Fibroblast of skin of back (primary cell): ENCODE measurements around the gene HTR3E.
"Not testable (repeated sequence)": the region's sequence is repeated elsewhere in the genome, so short reads cannot be mapped to it uniquely, and the experiment has no call there.

Experiments
- DNase-seq: peaks from one replicate; pipeline ENCODE4 v3.0.0-alpha.2; 2013

HTR3E gene

GRCh38 chr3:184116017-184116416 is 19.2 kb downstream of the HTR3E start:
- DNase-seq: no peak

- DNase-seq: no peak
Measured at GRCh38 chr3:184117636-184118035, 20.8 kb downstream of the HTR3E start.

GRCh38 chr3:184121031-184121430 is 24.2 kb downstream of the HTR3E start:
- DNase-seq: not testable (repeated sequence)

DNA sequence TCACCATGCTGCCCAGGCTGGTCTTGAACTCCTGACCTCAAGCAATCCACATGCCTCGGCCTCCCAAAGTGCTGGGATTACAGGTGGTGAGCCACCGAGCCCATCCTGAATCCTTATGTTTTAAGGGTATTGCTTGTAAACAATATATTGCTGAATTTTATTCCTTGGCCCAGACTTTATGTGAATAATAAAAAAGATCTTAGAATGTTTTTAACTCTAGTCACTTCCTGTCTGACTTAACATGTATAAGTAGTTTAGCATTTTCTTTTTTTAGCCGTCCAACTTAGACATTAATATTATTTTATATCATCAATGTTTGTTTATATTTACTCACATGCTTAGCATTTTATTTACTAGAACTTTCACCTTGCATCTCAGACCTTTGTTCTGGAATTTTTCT is 29.1 kb downstream of the HTR3E start:
- peak; percentile 23 for DNase-seq

DNA sequence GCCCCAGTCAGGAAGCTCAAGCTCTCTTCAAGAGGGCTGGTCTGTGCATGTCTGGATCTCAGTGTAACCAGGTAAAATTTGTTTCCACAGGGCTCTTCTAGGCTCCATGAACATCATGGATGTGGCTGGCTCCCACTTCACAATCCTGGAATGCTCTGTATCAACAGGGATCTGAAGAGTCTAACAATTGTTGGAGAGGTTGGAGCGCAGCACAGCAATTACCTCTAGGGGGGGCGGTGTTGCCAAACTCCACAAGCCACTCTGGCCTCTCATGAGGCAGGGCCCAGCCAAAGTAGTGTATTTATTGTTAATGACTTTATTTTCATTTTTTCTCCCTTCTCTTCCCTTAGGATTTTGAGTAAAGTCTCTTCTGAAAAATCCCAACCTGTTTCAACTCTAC is 32.1 kb downstream of the HTR3E start:
- peak; percentile 50 for DNase-seq

DNA sequence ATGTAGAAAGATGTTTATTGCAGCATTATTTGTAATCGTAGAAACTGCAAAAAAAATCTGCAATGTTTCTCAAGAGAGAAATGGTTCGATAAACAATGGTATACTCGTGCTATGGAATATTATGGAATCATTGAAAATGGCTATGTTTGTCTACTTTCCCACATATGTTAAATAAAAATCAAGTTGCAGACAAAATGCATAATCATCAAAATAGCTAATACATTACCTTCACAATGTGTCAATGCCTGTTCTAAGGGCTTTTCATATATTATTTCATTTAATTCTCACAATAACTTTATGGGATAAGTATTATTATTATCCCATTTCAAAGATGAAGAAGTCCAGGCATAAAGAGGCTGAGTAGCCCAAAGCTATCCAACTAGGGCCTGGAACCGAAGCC is 36.1 kb downstream of the HTR3E start:
- no peak for DNase-seq

- DNase-seq: peak; percentile 87
Measured at GRCh38 chr3:184133840-184134745, 37.2 kb downstream of the HTR3E start.

DNA sequence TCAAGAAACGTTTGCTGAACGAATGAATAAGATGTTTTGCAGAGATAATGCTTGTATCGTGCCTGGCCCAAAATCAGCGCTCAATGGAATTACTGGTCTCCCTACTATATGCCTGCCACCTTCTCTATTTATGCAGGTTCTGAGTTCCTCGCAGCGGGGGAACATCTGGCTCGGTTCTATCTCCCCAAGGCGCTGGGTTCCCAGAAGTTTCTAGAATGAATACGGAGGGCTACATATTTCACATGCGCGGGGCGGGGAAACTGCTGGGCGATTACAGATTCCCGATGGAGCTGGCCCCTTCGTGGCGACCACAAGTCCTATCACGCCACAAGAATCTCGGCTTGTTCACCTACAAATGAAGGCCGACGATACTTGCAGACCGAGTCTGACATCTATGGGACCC is 37.9 kb downstream of the HTR3E start:
- DNase-seq: no peak

DNA sequence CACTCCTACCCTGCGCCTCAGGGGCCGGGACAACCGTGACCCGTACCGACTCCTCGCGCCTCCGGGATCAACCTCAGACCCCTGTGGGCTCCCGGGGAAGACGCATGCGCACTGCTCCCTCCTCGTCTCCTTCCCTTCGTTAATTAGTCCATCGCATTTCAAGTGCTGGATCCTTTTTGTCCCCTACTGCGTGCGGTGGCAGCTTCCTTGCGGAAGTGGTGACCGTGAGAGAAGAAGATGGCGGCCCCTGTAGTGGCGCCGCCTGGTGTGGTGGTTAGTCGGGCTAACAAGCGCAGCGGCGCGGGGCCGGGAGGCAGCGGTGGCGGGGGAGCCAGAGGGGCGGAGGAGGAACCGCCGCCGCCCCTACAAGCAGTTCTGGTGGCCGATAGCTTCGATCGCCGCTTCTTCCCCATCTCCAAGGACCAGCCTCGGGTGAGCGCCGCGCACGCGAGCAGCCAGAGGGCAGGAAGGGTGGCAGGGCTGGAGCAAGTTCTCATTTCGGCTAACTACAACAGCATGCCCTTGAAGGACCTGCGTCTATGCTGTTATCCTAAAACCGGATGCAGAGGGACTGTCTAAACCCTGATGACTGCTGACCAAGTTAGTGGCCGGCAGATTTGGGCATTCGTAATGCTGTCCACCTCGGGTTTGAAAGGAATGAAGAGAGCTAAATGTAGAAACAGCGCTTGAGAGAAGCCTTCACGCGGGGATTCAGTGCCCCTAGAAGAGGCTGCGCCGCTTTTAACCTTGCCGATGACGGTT is 38.5 kb downstream of the HTR3E start, which contains the start of gene EIF2B5:
TSS of gene EIF2B5 (plus strand) at position 210 of the 762 bp plus-strand sequence. CDS start at position 238, 28 bp downstream.
- DNase-seq: peak; percentile 97

- no peak for DNase-seq
Measured at GRCh38 chr3:184135911-184136260, 39.0 kb downstream of the HTR3E start.

GRCh38 chr3:184140436-184140835 is 43.6 kb downstream of the HTR3E start:
- DNase-seq: no peak

DNA sequence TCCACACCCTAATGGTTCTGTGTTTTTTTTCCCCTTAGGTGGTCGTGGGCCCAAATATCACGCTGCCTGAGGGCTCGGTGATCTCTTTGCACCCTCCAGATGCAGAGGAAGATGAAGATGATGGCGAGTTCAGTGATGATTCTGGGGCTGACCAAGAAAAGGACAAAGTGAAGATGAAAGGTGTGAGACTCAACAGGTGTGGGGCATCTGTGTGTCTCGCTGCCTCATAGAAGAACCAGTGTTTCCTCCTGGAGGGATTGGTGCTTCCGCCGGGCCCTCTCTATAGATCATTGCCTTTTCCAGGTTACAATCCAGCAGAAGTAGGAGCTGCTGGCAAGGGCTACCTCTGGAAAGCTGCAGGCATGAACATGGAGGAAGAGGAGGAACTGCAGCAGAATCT is 45.3 kb downstream of the HTR3E start:
- no peak for DNase-seq

DNA sequence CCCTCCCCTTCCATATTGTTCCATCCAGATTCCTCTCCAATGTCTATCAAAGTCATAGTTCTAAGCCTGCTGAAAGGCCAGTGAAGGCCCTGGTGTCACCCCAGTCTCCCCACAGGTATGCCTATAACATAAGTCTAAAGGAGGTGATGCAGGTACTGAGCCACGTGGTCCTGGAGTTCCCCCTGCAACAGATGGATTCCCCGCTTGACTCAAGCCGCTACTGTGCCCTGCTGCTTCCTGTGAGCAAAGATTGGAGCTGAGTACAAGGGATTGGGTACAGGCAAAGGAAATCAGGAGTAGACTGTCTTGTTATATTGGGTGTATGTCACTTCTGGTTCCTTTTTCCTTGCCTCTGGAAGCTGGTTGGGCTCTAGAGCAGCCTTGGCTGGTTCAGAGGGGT is 46.5 kb downstream of the HTR3E start:
- DNase-seq: no peak

DNA sequence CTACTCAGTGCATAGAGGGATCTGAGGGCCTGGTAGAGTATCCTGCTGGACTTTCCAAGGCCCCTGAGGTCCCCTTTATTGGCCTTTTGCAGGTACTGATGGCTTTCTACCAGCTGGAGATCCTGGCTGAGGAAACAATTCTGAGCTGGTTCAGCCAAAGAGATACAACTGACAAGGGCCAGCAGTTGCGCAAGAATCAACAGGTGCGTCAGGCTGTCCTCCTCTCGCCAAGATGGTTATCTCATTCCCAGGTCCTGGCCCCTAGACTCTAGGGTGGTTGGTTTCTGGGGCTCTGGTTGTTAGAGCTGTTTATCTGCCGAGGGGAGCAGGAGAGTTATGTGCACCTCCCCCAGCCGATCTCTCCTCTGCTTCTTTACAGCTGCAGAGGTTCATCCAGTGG is 47.6 kb downstream of the HTR3E start:
- no peak for DNase-seq

DNA sequence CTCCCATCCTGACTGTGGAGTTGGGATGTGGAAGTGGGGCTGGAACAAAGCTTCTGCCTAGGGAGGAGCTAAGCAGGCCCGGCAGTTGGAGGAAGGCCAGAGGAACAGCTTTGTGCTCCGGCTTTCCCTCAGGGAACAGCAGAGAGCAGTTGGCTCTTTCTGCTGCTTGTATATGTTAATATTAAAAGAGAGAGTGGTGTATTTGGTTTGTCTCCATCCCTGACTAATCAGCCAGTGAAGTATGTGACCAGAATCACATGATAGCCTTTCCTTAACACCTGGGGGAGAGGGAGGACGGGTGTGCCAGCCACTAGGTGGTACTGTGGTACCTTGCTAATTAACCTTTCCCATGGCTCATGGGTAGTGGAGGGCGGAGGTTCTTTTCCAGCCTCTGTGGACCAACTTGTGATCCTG is 48.3 kb downstream of the HTR3E start:
- DNase-seq: peak; percentile 46

DNA sequence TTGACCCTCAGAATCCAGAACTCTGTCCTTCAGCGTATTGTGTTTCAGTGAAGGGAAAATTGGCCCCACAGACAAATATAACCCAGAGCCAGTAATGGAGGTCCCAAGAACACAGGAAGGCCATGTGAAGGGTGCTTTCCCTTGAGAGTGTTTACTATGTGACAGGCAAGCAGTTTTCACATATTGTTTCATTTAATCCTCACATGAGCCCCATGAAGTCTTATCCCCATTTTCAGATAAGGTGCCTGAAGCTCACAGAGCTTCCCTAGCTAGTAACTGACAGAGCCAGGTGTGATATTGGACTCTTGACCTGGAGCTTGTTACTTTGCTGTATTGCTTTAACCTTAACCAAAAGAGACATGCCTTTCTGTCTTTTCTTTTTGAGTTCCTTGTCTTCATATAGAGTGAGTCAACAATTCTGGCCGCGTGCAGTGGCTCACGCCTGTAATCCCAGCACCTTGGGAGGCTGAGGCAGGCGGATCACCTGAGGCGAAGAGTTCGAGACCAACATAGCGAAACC is 48.9 kb downstream of the HTR3E start:
- no peak for DNase-seq

GRCh38 chr3:184148076-184148475 is 51.2 kb downstream of the HTR3E start:
- DNase-seq: no peak

DNA sequence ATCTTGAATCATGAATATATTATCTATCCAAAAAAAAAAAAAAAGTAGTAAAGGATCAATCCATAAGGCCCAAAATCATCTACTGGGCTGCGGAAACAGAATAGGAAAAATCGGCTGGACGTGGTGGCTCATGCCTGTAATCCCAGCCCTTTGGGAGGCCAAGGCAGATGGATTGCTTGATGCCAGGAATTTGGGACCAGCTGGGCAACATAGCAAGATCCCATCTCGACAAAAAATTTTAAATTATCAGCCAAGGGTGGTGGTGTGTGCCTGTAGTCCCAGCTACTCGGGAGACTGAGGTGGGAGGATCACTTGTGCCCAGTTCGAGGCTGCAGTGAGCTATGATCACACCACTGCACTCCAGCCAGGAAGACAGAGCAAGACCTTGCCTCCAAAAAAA is 52.3 kb downstream of the HTR3E start:
- DNase-seq: no peak

DNA sequence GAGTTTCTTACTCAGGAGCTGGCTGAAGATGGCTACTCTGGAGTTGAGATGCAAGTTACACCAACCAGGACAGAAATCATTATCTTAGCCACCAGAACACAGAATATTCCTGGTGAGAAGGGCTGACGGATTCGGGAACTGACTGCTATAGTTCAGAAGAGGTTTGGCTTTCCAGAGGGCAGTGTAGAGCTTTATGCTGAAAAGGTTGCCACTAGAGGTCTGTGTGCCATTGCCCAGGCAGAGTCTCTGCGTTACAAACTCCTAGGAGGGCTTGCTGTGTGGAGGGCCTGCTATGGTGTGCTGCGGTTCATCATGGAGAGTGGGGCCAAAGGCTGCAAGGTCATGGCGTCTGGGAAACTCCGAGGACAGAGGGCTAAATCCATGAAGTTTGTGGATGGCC is 52.9 kb downstream of the HTR3E start:
- DNase-seq: peak; percentile 48

DNA sequence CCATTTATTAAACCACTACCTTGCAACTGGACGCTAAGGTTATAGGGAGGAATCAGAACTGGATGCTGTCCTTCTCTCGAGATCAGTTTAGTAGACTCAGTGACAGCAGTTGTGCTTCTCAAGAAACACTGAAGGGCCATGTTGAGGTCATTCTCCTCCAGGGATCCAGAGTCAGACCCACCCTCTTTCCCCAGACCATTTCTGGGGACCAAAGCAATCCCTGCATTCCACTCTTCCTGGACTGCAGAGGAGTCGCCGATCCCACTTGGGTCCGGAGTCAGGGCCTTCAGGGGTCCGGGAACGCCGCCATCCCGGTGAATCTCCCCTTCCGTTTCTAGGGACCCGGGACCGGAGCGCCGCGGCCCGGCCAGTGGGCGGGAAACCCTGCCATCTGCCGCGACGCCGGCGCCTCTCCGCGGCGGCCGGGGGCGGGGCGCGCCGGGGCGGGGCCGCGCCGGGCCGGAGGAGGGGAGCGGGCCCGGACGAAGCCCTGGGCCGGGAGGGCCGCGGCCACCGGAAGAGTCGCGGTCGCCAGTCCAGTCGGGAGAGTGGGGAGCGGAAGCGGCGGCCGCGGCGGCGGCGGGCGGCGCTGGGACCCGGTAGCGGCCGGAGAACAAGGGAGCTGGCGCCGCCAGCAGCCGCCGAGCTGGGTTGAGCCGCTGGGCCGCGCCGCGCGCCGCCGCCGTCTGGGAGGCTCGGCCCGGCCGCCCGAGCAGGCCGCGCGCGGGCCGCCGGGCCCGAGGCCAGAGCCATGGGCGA is 58.2 kb downstream of the HTR3E start, which contains the start of gene DVL3:
TSS of gene DVL3 (plus strand) at position 493 of the 759 bp plus-strand sequence. CDS start at position 752, 259 bp downstream.
- DNase-seq: peak; percentile 74

GRCh38 chr3:184155644-184156521 is 59.0 kb downstream of the HTR3E start:
- DNase-seq: no peak
